Left hindlimb (tissue), 1 donor: ENCODE measurements around the gene TBX1.

Source experiments
- DNase-seq: peaks from one replicate; pipeline ENCODE4 v3.0.0-alpha.2; 2018

Gene TBX1

DNA sequence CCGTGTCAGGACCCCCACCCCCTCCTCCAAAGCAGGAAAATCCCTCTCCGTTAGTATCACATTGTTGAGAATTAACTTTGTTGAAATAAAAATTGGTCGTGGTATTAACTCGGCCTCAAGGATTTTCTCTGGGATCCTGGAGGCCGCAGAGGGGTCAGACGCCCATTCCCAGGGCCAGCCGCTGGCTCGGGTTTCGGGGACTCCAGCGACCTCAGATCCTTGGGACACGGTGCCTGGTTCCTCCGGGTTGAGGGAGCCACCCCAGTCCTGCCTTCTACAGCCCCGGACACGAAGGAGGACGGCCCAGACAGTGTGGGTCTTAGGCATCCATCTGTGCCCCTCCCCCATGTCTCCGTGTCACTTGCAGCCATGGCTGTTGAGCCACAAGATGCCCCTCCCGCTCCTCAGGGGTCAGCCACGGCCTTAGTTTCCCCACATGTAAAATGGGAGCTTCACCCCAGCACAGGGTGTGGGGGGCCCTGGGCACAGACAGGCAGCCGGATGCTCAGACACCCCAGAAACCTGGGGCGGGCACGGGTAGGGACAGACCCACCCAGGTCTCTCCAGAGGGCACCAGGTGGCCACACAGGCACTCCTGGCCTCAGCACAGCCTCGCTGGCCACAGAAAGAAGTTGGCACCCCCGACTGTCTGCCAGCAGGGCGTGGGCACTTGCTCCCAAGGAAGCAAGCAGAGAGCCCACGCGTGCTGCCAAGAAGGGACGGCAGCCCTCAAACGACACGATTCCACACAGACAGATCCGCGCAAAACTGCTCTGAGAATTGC, 21.7 kb upstream of the TBX1 start:
- DNase-seq = no peak

DNA sequence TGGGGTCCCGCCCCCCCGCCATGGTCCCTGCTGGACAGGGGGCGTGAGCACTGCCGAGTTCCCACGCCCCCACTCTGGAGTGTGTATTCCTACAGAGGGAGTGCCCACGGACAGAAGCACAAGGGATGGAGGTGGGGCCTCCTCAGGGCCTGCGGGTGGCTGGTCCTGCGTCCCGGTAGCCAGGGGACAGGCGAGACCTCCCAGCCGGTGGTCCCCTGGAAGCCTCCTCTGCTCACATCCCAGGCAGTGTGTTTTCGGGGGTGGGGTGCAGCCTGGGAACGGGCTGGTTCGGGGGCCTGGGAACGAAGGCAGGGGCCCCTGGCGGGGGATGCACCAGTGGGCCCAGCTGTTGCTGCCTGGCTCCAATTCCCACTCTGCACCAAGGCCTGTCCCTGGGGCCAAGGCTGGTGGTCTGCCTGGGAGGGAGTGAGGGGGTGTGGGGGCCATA, 21.1 kb upstream of the TBX1 start:
- no peak for DNase-seq

DNA sequence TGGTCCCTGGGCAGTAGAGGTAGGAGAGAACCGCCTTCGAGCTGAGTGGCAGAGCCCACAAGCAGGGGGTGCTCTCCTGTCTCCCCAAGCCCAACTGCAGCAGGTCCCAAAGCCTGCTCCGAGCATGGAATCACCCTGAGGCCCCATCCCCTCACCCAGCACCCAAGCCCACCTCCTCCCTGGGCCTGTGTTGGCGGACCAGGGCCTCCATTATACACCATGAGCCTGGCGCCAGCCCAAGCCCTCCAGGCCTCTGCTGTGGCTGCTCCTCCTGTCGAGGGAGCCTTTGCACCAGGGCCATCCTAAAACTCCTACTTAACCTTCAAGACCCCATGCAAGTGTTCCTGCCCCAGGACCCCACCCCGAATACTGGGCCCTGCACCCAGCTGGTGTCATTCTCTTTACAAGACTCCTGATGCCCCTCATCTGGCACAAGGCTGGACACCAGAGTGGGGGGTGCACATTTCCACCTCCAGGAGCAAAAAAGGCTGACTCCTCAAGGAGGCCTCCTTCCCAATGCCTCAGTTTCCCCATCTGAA, 20.6 kb upstream of the TBX1 start:
- DNase-seq = no peak

DNA sequence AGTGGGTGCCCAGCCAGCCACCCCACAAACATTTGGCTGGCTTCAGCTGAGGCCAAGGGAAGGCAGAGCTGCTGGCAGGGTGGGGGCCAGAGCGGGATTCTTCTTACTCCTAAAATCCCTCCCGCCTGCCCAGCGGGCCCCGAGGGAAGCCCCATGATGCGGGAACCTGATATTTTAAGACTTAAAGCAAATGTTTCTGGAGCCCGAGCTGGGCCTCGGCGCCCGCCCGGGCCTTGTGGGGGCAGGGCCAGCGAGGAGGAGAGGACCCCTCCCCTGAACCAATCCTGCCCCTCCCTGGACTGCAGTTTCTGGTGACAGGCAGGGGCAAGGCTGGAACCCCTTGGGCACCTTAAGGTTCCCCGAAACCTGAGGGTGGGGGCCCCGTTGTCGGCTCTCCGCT, 20.0 kb upstream of the TBX1 start:
- DNase-seq = no peak

DNA sequence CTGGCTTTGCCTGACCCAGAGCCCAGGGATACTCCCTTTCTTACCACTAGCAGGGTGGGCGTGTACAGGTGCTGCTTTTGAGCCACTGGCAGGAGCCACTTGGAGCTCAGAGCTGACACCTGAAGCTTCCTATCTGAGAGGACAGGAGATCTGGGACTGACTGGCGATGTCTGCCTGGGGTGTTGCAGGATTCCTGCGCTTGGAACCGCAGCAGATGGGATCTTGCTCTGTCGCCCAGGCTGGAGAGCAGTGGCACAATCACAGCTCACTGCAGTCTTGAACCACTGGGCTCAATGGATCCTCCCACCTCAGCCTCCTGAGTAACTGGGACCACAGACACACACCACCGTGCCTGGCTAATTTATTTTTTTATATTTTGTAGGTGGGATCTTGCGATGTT, 19.5 kb upstream of the TBX1 start:
- DNase-seq = no peak

DNA sequence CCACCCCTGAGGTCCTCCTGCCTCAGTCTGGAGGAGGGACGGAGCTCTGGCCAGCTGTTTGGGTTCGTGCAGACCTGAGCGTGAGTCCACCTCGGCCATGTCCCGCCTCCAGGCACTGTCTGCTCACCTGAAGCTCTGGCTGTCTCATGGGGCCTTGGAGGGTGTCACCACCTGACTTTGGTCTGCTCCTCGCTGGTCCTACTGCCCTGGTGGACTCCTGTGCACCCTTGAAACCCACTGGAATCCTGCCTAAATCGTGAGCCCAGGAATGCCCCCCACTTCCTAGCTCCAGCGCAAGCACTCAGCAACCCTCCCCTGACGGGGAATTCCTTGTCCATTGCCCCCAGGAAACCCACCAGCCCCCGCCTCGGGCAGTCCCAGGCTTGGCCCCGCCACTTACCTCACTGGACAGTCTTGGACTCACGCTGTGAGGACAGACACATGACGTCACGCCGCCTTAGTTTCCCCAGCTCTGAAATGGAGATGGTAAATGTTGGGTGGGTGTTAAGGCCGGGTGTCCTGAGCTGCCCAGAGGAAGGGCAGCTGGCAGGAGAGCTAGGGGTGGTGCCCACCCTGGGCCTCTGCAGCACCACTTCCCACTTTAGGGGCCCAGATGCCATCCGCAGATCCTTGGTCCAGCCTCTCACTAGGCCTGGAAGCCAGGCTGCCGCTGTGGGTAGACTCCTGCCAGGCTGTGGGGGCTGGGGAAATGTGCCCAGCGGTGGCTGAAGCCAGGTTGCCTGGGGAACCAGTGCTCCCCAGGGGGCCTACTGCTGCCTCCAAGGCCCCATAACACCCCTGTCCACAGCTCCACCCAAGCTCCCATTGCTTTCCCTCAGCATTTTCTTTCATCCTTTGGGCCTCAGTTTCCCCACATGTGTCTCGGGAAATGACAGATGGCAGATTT, 18.2 kb upstream of the TBX1 start:
- DNase-seq = no peak

DNA sequence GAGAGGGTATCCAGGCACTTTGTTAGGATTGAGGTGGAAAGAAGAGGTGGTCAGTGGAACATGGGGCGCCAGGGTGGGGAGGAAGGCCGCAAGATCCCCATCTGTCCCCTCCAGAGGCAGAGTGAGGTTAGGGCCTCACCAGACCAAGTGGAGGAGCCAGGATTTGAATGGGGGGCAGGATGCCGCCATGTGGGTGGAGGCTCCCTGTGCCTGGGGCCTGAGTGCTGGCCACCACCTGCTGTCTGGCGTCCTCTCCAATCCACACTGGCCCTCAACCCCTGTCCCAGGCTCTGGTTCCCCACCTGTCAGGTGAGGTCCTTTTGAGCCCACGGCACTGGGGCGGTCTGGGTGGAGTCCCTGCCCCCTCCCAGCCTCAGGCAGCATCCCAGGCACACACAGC, 17.5 kb upstream of the TBX1 start:
- no peak for DNase-seq

DNA sequence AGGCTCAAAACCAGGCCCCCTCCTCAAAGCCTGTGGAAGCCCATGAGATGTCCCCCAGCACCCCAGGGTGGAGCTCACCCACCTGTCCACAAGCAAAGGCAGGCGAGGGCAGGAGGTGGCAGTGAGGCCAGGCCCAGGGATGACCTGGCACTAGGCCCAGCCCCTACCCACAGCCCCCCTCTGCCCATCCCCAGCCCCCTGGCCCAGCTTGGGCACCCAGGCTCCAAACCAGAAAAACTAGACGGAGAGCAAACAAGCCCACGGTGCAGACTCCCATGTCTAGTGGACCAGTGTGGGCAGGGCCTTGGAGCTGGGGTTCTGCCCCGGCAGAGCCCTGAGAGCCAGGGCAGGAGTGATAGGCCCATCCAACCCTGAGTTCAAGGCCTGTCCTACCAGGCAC, 16.9 kb upstream of the TBX1 start:
- no peak for DNase-seq

DNA sequence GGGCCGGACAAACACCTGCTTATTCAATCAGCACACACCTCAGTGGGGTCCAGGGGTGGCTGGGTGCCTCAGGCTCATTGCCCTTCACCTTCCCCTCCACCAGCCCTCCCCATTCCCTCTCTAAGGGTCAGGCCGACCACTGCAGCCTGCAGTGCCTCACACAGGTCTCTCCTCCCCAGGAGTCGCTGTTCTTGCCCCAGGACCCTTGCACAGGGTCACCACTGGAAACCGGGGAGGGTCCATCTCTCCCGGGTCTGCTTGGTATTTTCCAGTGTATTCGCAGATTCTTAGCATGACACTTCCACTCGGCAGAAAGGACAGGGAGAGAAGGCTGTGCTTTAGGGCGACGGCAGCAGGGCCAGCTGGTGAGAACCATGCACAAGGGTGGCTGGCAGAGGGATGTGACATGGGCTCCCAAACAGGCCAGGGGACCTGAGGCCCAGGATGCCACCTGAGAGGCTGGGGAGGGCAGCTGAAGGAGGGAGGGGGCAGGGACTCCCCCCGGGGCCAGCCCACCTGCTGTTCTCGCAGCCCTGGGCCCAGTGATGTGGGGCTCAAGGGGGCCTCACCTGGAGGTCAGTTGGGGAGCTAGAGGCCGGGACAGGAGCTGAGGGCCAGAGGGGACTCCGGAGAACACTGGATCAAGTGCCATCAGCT, 16.1 kb upstream of the TBX1 start:
- DNase-seq = no peak

DNA sequence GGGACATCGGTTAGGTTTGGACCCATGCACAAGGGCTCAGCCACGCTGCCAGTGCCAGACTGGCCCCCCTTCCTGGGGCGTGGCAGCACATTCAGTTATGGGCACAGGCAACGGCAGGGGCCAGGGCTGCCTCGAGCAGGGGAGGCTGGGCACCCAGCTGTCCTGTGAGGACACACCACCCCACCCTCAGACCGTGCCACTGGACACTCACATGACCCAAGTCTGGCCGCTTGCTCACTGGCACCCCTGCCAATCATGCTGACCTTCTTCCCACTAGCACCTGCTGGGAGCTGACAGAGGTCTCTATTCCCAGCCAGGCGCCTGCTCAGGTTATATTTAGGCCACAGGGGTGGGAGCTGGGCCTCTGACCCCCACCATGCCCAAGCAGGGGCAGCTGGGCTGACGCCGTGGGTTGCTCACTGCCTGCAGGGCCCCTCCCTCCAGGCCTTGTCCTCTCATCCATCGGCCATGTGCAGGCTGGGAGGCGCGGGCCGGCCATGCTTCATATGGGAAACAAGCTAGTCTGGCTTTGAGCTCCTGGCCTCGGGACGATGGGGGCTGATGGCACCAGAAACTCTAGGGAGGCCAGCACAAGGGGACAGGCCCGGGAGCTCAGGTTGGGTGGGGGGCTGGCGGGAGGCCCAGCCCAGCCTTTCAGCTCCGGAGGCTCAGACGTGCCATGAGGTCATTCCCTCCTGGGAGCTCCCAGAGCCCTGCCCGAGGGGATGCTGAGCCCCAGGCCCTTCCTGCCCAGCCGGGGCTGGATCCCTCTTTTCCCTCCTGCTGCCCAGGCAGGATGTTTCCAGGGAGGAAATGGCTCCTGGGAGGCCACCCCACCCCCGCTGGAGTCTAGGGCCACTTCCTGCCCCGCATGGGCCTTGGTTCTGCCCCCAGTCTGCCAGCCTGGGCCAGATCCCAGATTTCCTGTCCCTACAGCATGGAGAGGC, 15.2 kb upstream of the TBX1 start:
- no peak for DNase-seq

DNA sequence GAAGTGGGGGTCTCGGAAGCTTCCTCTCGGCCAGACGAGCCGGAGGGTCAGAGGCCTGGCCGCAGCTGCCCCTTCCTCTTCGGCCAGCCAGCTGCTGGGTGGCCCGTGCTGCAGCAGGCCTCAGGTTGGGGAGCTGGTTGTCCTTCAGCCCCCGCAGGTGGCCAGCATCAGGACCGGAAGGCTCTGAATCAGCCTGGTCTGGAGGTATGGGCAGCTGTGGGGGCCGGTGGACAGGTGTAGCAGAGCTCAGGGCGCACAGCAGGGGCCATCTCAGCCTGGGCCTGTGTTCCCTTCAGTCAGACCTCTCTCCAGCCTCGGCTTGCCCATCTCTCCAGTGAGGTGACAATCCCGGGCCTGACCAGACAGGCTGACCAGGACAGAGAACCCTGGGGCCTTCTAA, 13.9 kb upstream of the TBX1 start:
- DNase-seq = no peak

DNA sequence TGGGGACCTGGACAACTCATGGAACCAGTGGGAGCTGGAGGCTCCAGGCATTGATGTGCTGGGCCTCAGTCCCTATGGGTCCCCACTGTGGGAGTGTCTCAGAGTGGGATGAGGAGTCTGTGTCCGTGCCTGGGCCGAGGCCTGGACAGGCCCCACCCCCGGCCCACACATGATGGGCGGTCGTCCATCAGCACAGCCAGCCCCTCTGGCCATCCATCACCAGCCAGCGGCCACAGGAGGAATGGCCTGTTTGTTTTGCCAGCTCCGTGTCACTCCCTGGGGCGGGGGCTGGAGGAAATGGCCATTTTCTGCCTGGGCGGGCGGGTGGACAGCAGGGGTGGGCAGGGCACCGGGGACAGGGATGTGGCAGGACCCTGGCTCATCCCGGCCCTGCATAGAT, 13.0 kb upstream of the TBX1 start:
- DNase-seq = no peak

DNA sequence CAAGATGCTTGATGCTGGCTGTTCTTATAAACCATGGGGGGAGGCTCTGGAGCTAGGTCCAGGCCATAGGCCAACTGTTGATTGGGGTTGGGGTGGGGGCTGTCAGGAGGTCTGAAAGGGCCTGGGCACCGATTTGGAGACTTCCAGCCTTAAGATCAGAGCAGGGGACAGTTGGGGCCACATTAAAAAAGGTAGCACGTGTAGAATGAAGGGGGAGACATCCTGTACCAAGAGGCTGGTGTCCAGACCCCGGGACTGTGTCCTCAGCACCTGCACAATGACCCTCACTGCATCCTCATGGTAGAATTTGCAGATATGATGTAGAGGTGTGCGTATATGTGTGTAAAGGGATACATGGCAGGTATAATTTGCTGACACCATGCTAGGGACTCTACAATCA, 12.4 kb upstream of the TBX1 start:
- no peak for DNase-seq

DNA sequence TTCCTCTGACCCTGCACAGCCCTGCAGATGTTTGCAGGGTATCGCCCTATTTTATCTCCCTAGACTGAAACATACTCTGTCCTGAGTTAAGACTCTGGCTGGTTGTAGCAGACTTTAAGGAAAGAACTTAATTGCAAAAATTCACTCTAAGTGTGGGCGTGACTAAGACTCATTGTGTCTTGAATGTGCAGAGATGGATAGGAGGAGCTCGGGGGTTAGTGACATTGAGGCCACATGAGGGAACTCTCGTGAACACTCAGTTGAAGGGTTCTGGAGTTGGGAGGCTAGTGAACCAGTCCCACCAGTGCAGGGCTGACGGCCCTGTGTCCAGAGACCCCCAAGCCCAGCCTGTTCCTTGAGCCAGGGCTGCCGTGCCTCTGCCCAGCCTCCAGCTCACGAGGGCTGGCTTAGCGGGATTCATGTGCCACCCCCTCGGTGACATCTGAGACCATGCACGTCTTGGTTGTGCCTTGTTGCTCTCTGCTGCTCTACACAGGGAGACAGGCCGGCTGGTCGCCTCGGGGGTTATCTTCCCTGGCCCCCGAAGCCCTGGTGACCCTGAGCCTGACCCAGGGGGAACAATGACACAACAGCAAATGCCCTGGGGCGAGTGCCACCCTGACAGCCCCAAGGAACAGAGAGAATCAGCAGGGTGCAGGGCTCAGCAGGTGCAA, 11.4 kb upstream of the TBX1 start:
- DNase-seq = no peak

DNA sequence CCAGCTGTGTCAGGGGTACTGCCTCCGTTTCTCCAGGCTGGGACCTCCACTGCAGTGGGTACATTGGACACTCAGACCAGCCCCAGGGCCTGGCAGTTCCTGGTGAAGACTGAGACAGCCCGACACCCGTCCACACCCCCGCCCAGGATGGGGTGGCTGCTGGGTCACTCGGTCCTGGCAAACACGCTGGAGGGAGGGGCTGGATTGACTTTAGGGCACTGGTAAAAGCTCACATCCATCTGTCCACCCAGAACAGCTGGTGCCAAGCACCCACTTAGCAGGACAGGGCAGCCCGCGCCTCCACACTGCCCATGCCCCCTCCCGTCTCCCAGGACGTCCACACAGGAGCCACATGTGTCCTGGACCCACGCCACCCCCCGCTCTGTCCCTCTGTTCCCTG, 10.7 kb upstream of the TBX1 start:
- no peak for DNase-seq

DNA sequence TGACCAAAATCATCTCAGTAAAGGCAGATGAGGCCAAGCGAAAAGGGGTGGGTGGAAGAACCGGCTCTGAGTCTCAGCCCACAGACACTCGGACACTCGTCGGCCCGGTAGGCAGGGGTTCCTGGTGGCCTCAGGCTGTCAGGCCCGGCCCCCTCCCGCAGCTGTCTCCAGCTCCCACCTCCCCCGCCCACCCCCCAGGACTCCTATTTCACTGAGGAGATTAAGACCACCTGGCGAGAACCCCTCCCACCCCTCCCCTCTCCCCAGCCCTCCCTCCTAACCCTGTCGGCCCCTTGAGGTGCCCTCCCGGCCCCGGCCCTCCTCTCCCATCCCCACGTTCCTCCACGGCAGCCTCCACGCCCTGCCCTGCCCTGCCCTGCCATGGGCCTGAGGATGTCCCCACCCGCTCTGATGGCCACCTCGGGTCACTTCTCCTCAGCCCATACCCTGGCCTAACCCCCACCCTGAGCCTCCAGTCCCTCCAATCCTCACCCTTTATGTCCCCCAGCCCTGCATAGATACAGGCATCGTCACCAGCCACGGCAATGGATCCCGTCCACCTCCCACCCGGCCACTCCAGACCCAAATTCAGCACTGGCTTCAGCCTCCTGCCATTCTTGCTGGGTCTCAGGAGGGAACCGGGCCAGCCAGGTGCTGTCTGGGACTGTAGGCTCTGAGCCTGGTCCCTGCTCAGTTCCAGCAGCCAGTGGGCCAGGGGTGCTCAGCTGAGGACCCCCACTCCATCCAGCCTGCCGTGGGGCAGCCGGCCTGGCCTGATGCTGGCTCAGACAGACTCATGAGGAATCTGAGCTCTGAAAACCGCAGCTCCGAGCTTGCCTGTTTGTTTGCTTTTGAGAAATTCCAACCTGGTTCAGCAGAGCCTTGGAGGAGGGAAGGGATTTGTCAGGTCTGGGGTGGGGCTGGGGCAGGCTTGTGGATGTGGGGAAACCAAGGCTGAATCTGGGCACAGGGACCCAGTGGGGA, 9.8 kb upstream of the TBX1 start:
- DNase-seq = no peak

DNA sequence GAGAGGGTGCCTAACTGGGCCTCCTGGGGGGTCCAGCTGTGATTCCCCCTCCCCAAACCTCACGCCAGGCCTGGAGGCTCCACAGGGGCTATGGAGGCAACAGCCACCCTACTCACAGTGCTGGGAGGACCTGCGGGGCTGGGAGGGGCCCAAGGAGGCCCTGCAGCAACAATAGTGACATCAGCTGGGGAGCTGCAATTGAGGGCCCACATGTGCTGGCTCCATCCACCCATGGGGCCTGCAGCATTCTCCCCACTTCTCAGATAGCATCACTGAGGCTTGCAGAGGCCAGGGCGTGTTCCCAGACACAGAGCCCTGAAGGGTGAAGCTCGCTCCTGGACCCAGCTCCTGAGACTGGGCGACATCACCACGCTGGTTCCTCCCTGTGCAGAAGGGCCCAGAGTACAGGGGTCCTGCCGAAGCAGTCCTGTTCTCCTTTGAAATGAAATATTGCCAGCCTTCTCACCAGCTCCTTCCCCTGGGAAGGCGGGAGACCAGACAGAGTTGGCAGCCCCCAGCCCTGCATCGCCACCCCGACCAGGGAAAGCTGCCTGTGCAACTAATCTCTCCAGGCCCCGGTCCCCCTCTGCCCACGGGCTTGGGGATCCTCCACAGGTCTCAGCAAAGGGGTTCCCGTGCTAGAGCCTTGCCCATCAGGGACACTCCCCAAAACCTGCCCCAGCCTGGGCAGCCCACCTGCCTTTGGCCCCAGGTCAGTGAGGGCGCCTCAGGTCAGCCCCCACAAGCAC, 8.9 kb upstream of the TBX1 start:
- DNase-seq = no peak

DNA sequence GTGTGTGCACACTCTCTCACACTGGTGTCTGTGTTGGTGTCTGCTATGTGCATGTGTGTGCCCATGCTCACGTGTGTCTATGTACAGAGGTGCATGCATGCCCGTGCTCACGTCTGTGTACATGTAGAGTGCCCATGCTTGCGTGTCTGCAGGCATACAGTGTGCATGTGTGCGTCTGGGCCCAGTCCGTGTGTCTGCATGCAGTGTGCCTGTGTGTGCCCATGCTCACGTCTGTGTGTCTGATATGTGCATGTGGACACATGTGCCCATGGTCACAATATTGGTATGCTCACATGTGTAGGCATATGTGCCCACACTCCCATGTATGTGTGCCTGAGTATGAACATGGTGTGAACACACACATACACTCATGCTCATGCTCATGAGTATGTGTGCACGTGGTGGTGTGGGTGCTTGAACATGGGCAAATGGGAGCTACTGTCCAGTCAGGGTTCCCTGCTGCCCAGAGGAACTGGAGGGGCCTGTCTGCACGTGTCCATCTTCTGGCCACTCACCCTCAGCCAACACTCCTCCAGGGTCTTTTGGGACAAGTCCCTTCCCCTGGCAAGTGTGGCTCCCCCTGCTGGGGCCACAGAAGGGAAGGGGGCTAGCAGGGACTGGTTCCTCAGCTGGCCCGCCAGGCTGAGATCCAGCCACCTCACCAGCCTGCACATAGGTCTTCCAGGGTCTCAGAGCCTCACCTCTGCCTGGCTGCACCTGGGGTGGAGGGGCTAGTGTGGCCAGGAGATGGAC, 7.3 kb upstream of the TBX1 start:
- no peak for DNase-seq
